Prostate gland (tissue), 2 donors: Measurements from ENCODE around the gene ATP1B1.

Source experiments
- POLR2A ChIP-seq: fragments of 450-650 bp; IDR thresholded peaks from one replicate; pipeline ENCODE4 v1.6.1; 2016; ENCODE audit warnings: antibody characterized with exemption, mild to moderate bottlenecking
- POLR2AphosphoS5 ChIP-seq: sonication (generic); formaldehyde crosslinking; IDR thresholded peaks from one replicate; pipeline ENCODE4 v1.6.1; 2017; ENCODE audit warnings: antibody characterized with exemption
- TF ChIP-seq, protein P1 (sequence below), 4 experiments: fragments of 200-600 bp in 2 of 4; fragments of 450-650 bp in 2 of 4; sonication (generic) in 2 of 4; IDR thresholded peaks; 1 replicate in 3 of 4; 2 replicates in 1 of 4; pipeline ENCODE4 v1.5.1; 2016 to 2019; ENCODE audit warnings: antibody characterized with exemption in 4 of 4, mild to moderate bottlenecking in 2 of 4, moderate library complexity in 2 of 4

- no peak for TF ChIP-seq POLR2A
- TF ChIP-seq, protein P1, sequence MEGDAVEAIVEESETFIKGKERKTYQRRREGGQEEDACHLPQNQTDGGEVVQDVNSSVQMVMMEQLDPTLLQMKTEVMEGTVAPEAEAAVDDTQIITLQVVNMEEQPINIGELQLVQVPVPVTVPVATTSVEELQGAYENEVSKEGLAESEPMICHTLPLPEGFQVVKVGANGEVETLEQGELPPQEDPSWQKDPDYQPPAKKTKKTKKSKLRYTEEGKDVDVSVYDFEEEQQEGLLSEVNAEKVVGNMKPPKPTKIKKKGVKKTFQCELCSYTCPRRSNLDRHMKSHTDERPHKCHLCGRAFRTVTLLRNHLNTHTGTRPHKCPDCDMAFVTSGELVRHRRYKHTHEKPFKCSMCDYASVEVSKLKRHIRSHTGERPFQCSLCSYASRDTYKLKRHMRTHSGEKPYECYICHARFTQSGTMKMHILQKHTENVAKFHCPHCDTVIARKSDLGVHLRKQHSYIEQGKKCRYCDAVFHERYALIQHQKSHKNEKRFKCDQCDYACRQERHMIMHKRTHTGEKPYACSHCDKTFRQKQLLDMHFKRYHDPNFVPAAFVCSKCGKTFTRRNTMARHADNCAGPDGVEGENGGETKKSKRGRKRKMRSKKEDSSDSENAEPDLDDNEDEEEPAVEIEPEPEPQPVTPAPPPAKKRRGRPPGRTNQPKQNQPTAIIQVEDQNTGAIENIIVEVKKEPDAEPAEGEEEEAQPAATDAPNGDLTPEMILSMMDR (IDR thresholded peaks at IDR 0.05), result no peak
- no peak for TF ChIP-seq POLR2AphosphoS5
These were observed 47.1 kb upstream of the ATP1B1 start for GRCh38 chr1:169059421-169059820.
